ENCODE data around the gene DOCK1.

The DOCK1 gene

DNA sequence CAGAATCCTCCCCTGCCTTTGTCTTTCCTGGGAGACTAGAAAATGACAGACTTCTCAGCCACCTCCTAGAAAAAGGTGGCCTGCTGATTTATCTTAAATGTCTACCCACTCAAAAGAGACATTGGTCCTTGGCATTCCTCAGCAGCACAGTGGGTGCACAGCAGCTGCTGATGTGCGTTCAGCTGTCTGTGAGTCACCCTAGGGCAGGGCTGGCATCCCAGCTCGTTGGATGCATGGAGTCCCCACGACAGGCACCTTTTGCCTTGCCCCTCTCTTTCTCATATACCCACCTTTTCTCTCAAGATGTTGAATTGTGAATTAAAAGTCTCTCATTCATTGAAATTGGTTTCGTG is 113.0 kb downstream of the DOCK1 start:
- H3K4me3 ChIP-seq (replicated peaks; ENCODE audit: low read depth, low read length), result no peak overlapping the region
- TF ChIP-seq, protein P1, sequence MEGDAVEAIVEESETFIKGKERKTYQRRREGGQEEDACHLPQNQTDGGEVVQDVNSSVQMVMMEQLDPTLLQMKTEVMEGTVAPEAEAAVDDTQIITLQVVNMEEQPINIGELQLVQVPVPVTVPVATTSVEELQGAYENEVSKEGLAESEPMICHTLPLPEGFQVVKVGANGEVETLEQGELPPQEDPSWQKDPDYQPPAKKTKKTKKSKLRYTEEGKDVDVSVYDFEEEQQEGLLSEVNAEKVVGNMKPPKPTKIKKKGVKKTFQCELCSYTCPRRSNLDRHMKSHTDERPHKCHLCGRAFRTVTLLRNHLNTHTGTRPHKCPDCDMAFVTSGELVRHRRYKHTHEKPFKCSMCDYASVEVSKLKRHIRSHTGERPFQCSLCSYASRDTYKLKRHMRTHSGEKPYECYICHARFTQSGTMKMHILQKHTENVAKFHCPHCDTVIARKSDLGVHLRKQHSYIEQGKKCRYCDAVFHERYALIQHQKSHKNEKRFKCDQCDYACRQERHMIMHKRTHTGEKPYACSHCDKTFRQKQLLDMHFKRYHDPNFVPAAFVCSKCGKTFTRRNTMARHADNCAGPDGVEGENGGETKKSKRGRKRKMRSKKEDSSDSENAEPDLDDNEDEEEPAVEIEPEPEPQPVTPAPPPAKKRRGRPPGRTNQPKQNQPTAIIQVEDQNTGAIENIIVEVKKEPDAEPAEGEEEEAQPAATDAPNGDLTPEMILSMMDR (IDR thresholded peaks at IDR 0.05; ENCODE audit: low read length, missing control alignments), result no peak
- no peak for DNase-seq (ENCODE audit: low read depth)

DNA sequence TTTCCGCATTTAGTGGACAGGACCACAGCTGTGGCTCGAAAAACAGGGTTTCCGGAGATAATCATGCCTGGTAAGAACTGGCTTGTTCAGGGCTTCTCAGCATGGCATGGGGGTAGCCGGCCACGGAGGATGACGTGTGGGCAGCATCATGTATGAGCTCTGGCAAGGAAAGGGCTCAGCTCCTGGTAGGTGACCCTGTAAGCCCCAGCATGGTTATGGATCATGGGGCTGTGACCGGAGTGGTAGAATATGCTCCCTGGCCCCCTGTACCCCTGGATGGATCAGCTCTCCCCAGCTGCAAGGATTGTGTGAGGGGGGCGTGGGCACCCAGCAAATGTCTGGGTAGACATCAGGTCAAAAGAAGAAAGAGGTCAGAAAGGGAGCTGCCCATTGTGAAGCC is 113.5 kb downstream of the DOCK1 start:
- TF ChIP-seq, protein P1 (IDR thresholded peaks at IDR 0.05; ENCODE audit: low read length, missing control alignments), result no peak
- H3K4me3 ChIP-seq (replicated peaks; ENCODE audit: low read depth, low read length), result no peak overlapping the region
- no peak for DNase-seq (ENCODE audit: low read depth)

DNA sequence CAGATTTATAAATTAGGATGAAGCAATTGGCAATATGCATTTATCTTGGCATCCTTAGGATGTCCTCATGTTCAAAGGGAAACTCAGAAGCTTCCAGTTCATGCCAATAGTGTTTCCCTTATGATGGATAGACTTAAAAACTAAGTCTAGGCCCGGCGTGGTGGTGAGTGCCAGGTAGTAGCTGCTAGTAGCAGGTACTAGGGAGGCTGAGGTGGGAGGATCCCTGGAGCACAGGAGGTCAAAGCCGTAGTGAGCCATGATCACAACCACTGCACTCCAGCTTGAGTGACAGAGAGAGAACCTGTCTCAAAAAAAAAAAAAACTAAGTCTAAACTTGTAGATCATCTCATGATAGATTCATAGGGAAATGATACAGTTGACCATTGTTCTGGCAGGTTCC is 115.0 kb downstream of the DOCK1 start:
- no peak for DNase-seq (ENCODE audit: low read depth)
- no peak overlapping the region for H3K4me3 ChIP-seq (replicated peaks; ENCODE audit: low read depth, low read length)
- TF ChIP-seq, protein P1 (IDR thresholded peaks at IDR 0.05; ENCODE audit: low read length, missing control alignments), result no peak

DNA sequence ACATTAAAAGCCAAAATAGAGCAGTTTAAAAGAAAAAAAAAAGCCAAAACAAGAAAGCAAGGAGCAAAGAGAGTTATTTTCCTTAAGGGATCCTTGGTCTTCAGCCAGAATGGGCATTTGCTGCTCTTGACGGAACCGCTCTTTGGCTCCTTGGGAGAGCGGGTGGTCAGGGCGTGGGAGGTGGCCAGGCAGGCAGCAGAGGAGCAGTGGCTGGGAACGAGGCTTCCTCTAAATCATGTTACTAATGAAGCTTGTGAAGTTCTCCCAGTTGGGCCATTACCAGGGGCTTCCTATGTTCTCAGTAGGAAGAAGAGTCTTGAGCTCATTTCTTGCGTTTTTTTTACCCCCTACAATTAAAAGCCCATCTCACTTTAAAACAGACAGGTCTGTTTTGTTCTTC is 116.6 kb downstream of the DOCK1 start:
- DNase-seq (ENCODE audit: low read depth), result no peak
- no peak overlapping the region for H3K4me3 ChIP-seq (replicated peaks; ENCODE audit: low read depth, low read length)
- TF ChIP-seq, protein P1 (IDR thresholded peaks at IDR 0.05; ENCODE audit: low read length, missing control alignments), result no peak

DNA sequence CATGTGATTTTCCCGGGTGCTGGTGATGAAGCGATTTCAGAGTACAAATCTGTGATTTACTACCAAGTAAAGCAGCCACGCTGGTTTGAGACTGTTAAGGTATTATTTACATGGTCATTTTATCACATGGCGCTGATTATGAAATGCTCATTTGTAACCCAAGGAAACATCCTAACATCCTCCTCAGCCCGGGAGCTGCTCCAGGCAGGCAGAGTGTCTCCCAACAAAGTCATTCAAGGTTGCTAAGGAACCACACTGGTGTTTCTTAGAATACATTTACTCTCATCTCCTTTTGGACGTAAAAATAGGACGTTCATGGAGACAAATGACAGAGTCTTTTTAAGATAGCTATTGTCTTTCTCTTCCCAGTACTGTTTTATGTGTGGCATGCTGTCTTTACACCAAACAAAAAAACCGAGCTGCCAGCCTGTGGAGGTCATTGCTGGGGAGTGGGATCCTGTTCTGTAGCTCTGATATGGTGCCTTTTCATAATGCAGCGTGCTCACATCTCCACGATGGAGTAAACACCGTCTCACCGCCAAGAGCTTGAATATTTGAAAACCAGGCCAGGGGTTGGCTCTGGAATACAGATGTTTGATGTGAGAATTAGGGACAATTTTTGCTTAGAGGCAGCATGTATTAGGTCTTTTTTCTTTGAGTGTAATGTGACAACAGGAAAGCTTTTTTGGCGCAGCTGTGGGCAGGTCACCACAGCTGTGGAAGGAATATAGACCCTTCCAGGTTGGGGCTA is 119.6 kb downstream of the DOCK1 start:
- H3K4me3 ChIP-seq (replicated peaks; ENCODE audit: low read depth, low read length), result no peak overlapping the region
- peak; percentile 10 for DNase-seq (ENCODE audit: low read depth)
- TF ChIP-seq, protein P1 (IDR thresholded peaks at IDR 0.05; ENCODE audit: low read length, missing control alignments), result no peak

DNA sequence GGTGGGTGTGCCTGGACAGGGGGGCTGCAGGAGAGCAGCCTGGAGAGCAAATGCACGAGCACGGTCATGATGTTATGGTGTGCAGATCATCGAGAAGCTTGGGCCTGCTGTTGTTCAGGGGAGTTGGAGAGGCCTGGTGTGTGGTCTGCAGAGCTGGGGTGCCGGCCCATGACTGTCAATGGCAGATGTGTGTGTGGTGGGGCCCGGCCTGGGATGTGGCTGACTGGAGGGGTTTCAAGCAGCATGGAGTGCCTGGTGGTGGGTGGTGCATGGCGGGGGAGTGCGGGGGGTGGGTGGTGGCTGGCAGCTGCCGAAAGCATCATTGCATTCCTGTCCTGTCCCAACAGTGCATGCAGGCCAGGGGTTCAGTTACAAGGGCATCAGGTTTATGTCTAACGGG is 122.6 kb downstream of the DOCK1 start:
- no peak overlapping the region for H3K4me3 ChIP-seq (replicated peaks; ENCODE audit: low read depth, low read length)
- TF ChIP-seq, protein P1 (IDR thresholded peaks at IDR 0.05; ENCODE audit: low read length, missing control alignments), result no peak
- no peak for DNase-seq (ENCODE audit: low read depth)

DNA sequence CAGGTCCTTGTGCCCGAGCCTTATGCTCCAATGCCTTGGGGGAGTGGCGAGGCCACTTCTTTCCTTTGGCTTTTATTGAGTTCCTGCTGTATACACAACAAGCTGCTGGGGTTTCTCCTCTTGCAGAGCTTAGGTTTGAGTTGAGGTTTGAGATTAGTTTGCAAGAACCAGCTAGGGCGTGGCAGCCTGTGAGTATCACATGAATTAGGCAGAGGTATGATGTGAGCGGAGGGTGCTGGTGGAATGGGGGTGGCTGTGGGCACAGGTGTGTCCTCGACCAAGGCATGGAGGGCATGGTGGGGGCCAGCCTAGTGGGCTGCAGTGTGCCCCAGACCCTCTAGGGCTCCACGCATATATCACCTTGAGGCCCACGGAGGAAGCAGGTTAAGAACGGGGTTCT is 123.3 kb downstream of the DOCK1 start:
- no peak for DNase-seq (ENCODE audit: low read depth)
- TF ChIP-seq, protein P1 (IDR thresholded peaks at IDR 0.05; ENCODE audit: low read length, missing control alignments), result no peak

More for the DNA sequence above, 123.3 kb downstream of the DOCK1 start:
- no peak overlapping the region for H3K4me3 ChIP-seq (replicated peaks; ENCODE audit: low read depth, low read length)

Data from fibroblast of pulmonary artery (primary cell).